H9 (cell line): ENCODE measurements around the gene GGACT. TPM values are rescaled to one million over a fixed set of nuclear protein-coding genes. Genes with fewer than 3 reads are reported as not detected.

Experiments used
- DNase-seq: peaks from one replicate; pipeline ENCODE4 v3.0.0-alpha.2; 2017
- H2AFZ ChIP-seq: one replicate; pipeline ENCODE4 v1.6.1; 2013; ENCODE audit warnings: mild to moderate bottlenecking, low read length, control low read depth, moderate library complexity
- H2AK5ac ChIP-seq: 2 replicates; pipeline ENCODE4 v1.6.1; 2013; ENCODE audit warnings: low read length, control low read depth, mixed read lengths; ENCODE audit not compliant: insufficient read length
- H2BK120ac ChIP-seq: one replicate; pipeline ENCODE4 v1.6.1; 2013; ENCODE audit warnings: low read depth, mild to moderate bottlenecking, low read length, control low read depth, inconsistent platforms; ENCODE audit not compliant: poor library complexity, severe bottlenecking
- H2BK12ac ChIP-seq: 2 replicates; pipeline ENCODE4 v1.6.1; 2013; ENCODE audit warnings: low read length, control low read depth, mixed read lengths, low read depth; ENCODE audit not compliant: insufficient read length
- H2BK15ac ChIP-seq: 2 replicates; pipeline ENCODE4 v1.6.1; 2013; ENCODE audit warnings: low read depth, low read length, control low read depth
- H2BK20ac ChIP-seq: one replicate; pipeline ENCODE4 v1.6.1; 2013; ENCODE audit warnings: low read depth, mild to moderate bottlenecking, low read length, control low read depth, inconsistent platforms; ENCODE audit not compliant: poor library complexity, severe bottlenecking
- H2BK5ac ChIP-seq: 2 replicates; pipeline ENCODE4 v1.6.1; 2013; ENCODE audit warnings: low read length, control low read depth, mixed read lengths; ENCODE audit not compliant: insufficient read length
- H3K14ac ChIP-seq: 2 replicates; pipeline ENCODE4 v1.6.1; 2013; ENCODE audit warnings: low read length, control low read depth; ENCODE audit not compliant: insufficient read depth
- H3K18ac ChIP-seq: 2 replicates; pipeline ENCODE4 v1.6.1; 2013; ENCODE audit warnings: low read depth, mild to moderate bottlenecking, mixed read lengths, low read length, control low read depth; ENCODE audit not compliant: insufficient read length
- H3K23ac ChIP-seq: 2 replicates; pipeline ENCODE4 v1.6.1; 2013; ENCODE audit warnings: low read length, control low read depth, mixed read lengths, low read depth; ENCODE audit not compliant: insufficient read length
- H3K23me2 ChIP-seq: 2 replicates; pipeline ENCODE4 v1.6.1; 2013; ENCODE audit warnings: low read depth, mild to moderate bottlenecking, mixed read lengths, low read length, control low read depth; ENCODE audit not compliant: insufficient read length, poor library complexity, severe bottlenecking
- H3K27ac ChIP-seq: 2 replicates; pipeline ENCODE4 v1.5.1; 2013; ENCODE audit warnings: low read length, control low read depth, mixed read lengths, low read depth; ENCODE audit not compliant: insufficient read length
- H3K27me3 ChIP-seq: 2 replicates; pipeline ENCODE4 v1.6.1; 2013; ENCODE audit warnings: low read length, control low read depth, inconsistent platforms; ENCODE audit not compliant: insufficient read depth
- H3K4ac ChIP-seq: 2 replicates; pipeline ENCODE4 v1.6.1; 2013; ENCODE audit warnings: low read depth, mild to moderate bottlenecking, control low read depth, inconsistent platforms, low read length, moderate library complexity
- H3K4me1 ChIP-seq: 2 replicates; pipeline ENCODE4 v1.6.1; 2013; ENCODE audit warnings: low read length, control low read depth, inconsistent platforms; ENCODE audit not compliant: insufficient read depth
- H3K4me2 ChIP-seq: 2 replicates; pipeline ENCODE4 v1.6.1; 2013; ENCODE audit warnings: low read length, control low read depth, mixed read lengths; ENCODE audit not compliant: insufficient read length, insufficient read depth
- H3K56ac ChIP-seq: 2 replicates; pipeline ENCODE4 v1.6.1; 2013; ENCODE audit warnings: low read depth, mild to moderate bottlenecking, mixed read lengths, low read length, control low read depth; ENCODE audit not compliant: insufficient read length
- H3K79me1 ChIP-seq: 2 replicates; pipeline ENCODE4 v1.6.1; 2013; ENCODE audit warnings: low read depth, mild to moderate bottlenecking, moderate library complexity, low read length, control low read depth, inconsistent platforms; ENCODE audit not compliant: insufficient read depth, poor library complexity, severe bottlenecking
- H3K79me2 ChIP-seq: 2 replicates; pipeline ENCODE4 v1.6.1; 2013; ENCODE audit warnings: low read length, control low read depth, inconsistent platforms; ENCODE audit not compliant: insufficient read depth
- H3K9ac ChIP-seq: 2 replicates; pipeline ENCODE4 v1.6.1; 2013; ENCODE audit warnings: low read length, control low read depth, mixed read lengths; ENCODE audit not compliant: insufficient read length; ENCODE audit errors: extremely low read depth
- H3K9me3 ChIP-seq: one replicate; pipeline ENCODE4 v1.6.1; 2013; ENCODE audit warnings: low read depth, low read length, inconsistent platforms; ENCODE audit not compliant: control insufficient read depth
- H3T11ph ChIP-seq: one replicate; pipeline ENCODE4 v1.6.1; 2013; ENCODE audit warnings: mild to moderate bottlenecking, low read length, control low read depth, inconsistent platforms
- H4K20me1 ChIP-seq: one replicate; pipeline ENCODE4 v1.6.1; 2013; ENCODE audit not compliant: control insufficient read depth, insufficient read length, insufficient read depth
- H4K5ac ChIP-seq: 2 replicates; pipeline ENCODE4 v1.6.1; 2013; ENCODE audit warnings: low read depth, mild to moderate bottlenecking, mixed read lengths, low read length, control low read depth; ENCODE audit not compliant: insufficient read length
- H4K8ac ChIP-seq: replicated peaks from 2 replicates; pipeline ENCODE4 v1.6.1; 2013; ENCODE audit warnings: low read length, control low read depth, mixed read lengths, low read depth; ENCODE audit not compliant: insufficient read length
- H4K91ac ChIP-seq: 2 replicates; pipeline ENCODE4 v1.6.1; 2013; ENCODE audit warnings: low read depth, mild to moderate bottlenecking, moderate library complexity, mixed read lengths, low read length, control low read depth; ENCODE audit not compliant: insufficient read length
- H3K27ac Mint-ChIP-seq, 3 experiments: 2 replicates in 2 of 3; 3 replicates in 1 of 3; pipeline ENCODE4 v1.8.0; 2020 to 2021; ENCODE audit warnings: mixed read lengths in 3 of 3, mild to moderate bottlenecking in 1 of 3, moderate library complexity in 1 of 3
- H3K27me3 Mint-ChIP-seq: 2 replicates; pipeline ENCODE4 v1.8.0; 2021; ENCODE audit warnings: low read depth, mild to moderate bottlenecking, moderate library complexity, mixed read lengths
- H3K36me3 Mint-ChIP-seq, 3 experiments: 2 replicates in 2 of 3; 3 replicates in 1 of 3; pipeline ENCODE4 v1.8.0; 2020 to 2021; ENCODE audit warnings: low read depth in 3 of 3, mixed read lengths in 3 of 3; ENCODE audit not compliant: insufficient read depth in 1 of 3
- H3K4me1 Mint-ChIP-seq, 2 experiments: 2 replicates each; pipeline ENCODE4 v1.8.0; 2020; ENCODE audit warnings: mixed read lengths in 2 of 2
- H3K4me3 Mint-ChIP-seq, 2 experiments: 2 replicates in 1 of 2; 3 replicates in 1 of 2; pipeline ENCODE4 v1.8.0; 2020 to 2021; ENCODE audit warnings: mild to moderate bottlenecking in 2 of 2, mixed read lengths in 2 of 2, moderate library complexity in 1 of 2
- H3K9me3 Mint-ChIP-seq, 2 experiments: 2 replicates in 1 of 2; 3 replicates in 1 of 2; pipeline ENCODE4 v1.8.0; 2020; ENCODE audit warnings: mild to moderate bottlenecking in 2 of 2, mixed read lengths in 2 of 2, moderate library complexity in 1 of 2
- WGBS: extraction: QIAGEN DNeasy Blood & Tissue Kit; methylation state at CpG from one replicate; pipeline ENCODE4 v1.1.7; 2013; ENCODE audit warnings: missing lambda C conversion rate, low lambda C conversion rate, mixed read lengths; ENCODE audit not compliant: insufficient read length; ENCODE audit errors: extremely low coverage; 5-methylcytosine and 5-hydroxymethylcytosine counted together
- total RNA-seq: library from RNA; stranded (reverse); gene quantifications from 2 replicates; pipeline ENCODE4 v1.2.1, GENCODE V29; 2021
- TF ChIP-seq, protein P1 (sequence below): fragments of 200-600 bp; sonication (generic); conservative IDR thresholded peaks from 3 replicates; pipeline ENCODE4 v1.8.0; 2021; ENCODE audit warnings: antibody characterized with exemption, mild to moderate bottlenecking

The GGACT gene
- total RNA-seq, 1 experiment from 2014 or later: 1.3 TPM

DNA sequence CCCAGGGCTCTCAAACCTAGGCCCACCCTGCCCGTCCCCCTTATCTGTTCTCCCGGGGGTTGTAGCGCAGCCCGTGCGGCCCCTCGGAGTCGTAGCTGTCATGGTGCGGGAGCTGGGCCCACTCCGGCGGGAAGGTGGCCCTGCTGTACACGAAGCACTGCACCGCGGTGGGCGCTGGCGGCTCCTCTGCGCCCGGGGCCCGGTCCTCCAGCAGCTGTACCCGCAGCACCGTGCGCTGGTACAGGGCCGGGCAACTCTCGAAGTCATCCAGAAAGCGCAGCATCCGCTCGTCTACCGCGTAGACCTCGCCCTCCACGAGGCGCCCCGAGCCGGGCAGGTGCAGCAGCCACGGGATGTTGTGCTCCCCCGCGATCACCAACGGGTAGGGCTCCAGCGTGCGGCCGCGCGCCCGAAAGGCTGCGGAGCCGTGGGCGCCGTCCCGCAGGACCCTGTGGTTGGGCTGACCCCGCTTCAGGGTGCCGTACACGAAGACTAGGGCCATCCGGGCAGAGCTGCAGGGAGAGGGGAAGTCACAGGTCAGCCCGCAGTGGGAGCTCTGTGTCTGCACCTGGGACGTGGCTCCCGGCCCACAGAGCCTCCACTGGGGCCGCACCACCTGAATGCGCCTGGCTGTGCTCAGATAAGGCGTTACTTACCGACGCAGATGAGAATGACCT, 56.4 kb downstream of the GGACT start:
- Histone ChIP-seq H2AK5ac (no peak overlapping the region), H3K4me1 (peaks cover 3% of the 10 kb centered on the region; the same call in 1 of the 2 replicates), H2BK15ac (no peak overlapping the region), H4K5ac (no peak overlapping the region), H2BK20ac (no peak overlapping the region), H3K27ac (no peak overlapping the region), H3K27me3 (no peaks in the 10 kb centered on the region), H3K4me2 (no peak overlapping the region), H4K8ac (no peak overlapping the region), H2AFZ (no peak overlapping the region), H3K79me2 (no peaks in the 10 kb centered on the region), H3K23me2 (no peaks in the 10 kb centered on the region), H2BK12ac (no peak overlapping the region), H3K18ac (no peak overlapping the region), H3T11ph (no peak overlapping the region), H3K9ac (no peak overlapping the region), H4K20me1 (peaks cover 2% of the 10 kb centered on the region), H2BK5ac (no peak overlapping the region), H3K14ac (no peak overlapping the region), H3K4ac (no peak overlapping the region), H3K79me1 (no peaks in the 10 kb centered on the region), H3K56ac (no peak overlapping the region), H2BK120ac (no peak overlapping the region), H3K23ac (no peak overlapping the region), H4K91ac (no peak overlapping the region), H3K9me3 (no peaks in the 10 kb centered on the region)
- peaks cover 24 to 38% of the 10 kb centered on the region in 2 experiments for H3K4me1 Mint-ChIP-seq
- H3K27ac Mint-ChIP-seq: no peak overlapping the region; a peak in 1 of 7 replicates
- TF ChIP-seq, protein P1, sequence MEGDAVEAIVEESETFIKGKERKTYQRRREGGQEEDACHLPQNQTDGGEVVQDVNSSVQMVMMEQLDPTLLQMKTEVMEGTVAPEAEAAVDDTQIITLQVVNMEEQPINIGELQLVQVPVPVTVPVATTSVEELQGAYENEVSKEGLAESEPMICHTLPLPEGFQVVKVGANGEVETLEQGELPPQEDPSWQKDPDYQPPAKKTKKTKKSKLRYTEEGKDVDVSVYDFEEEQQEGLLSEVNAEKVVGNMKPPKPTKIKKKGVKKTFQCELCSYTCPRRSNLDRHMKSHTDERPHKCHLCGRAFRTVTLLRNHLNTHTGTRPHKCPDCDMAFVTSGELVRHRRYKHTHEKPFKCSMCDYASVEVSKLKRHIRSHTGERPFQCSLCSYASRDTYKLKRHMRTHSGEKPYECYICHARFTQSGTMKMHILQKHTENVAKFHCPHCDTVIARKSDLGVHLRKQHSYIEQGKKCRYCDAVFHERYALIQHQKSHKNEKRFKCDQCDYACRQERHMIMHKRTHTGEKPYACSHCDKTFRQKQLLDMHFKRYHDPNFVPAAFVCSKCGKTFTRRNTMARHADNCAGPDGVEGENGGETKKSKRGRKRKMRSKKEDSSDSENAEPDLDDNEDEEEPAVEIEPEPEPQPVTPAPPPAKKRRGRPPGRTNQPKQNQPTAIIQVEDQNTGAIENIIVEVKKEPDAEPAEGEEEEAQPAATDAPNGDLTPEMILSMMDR: no peak
- no CpG with 5 or more reads among the region's 60 CpGs for WGBS
- peaks cover 12 to 26% (median 20%) of the 10 kb centered on the region in 3 experiments; a peak in 6 of 7 replicates for H3K36me3 Mint-ChIP-seq
- H3K27me3 Mint-ChIP-seq: peaks cover 1% of the 10 kb centered on the region; the same call in 1 of the 2 replicates
- DNase-seq: peak; percentile 39
- no peaks in the 10 kb centered on the region for H3K9me3 Mint-ChIP-seq
- no peak overlapping the region for H3K4me3 Mint-ChIP-seq
